Activated CD4-positive, alpha-beta T cell treated with anti-CD3 and anti-CD28 coated beads, Interleukin-2, amount 10 ng/mL, durations not matched to agents 7 days and 5 days (primary cell): ENCODE results near the gene TTLL10. TPM values are rescaled to one million over a fixed set of nuclear protein-coding genes. Genes with fewer than 3 reads are reported as not detected.
A peak's percentile ranks its signal among the peaks of the same experiment; 100 is the strongest.

Experiments
- CTCF ChIA-PET: fragments of 350-600 bp; sonication (Branson Sonifier 250); formaldehyde crosslinking; loops from one replicate; lab custom pipeline; 2021; ENCODE audit warnings: antibody characterized with exemption; lab: Charles Lee
- POLR2A ChIA-PET: fragments of 350-600 bp; sonication (Branson Sonifier 250); formaldehyde crosslinking; loops from one replicate; lab custom pipeline; 2021; ENCODE audit warnings: antibody characterized with exemption; lab: Charles Lee
- DNase-seq: peaks from one replicate; pipeline ENCODE4 v3.0.0-alpha.2; 2020
- H3K27ac Mint-ChIP-seq: one replicate; pipeline ENCODE4 v1.8.0; 2021; ENCODE audit warnings: mild to moderate bottlenecking, moderate library complexity, mixed read lengths
- H3K27me3 Mint-ChIP-seq: one replicate; pipeline ENCODE4 v1.8.0; 2021; ENCODE audit warnings: mixed read lengths
- H3K36me3 Mint-ChIP-seq: one replicate; pipeline ENCODE4 v1.8.0; 2021; ENCODE audit warnings: low read depth, mixed read lengths
- H3K4me1 Mint-ChIP-seq: one replicate; pipeline ENCODE4 v1.8.0; 2021; ENCODE audit warnings: mixed read lengths
- H3K4me3 Mint-ChIP-seq: one replicate; pipeline ENCODE4 v1.8.0; 2021; ENCODE audit warnings: mild to moderate bottlenecking, moderate library complexity, mixed read lengths
- H3K9me3 Mint-ChIP-seq: one replicate; pipeline ENCODE4 v1.8.0; 2021; ENCODE audit warnings: mixed read lengths
- total RNA-seq, 2 experiments: library from RNA; stranded (reverse); gene quantifications; one replicate each; pipeline ENCODE4 v1.2.3, GENCODE V29; 2021

Gene TTLL10
- under 1 TPM; 0.15 to 0.27 TPM for total RNA-seq

GRCh38 chr1:1173793-1174415, at the start of gene TTLL10:
TSS of gene TTLL10 (plus strand) at chr1:1173880. CDS start at chr1:1179216, 5,336 bp downstream.
- Mint-ChIP-seq H3K27ac (no peak within 1 kb of the TSS), H3K4me1 (peaks cover 35% of the 10 kb centered on the region), H3K27me3 (peaks cover 10% of the 10 kb centered on the region), H3K4me3 (no peak within 1 kb of the TSS), H3K9me3 (no peaks in the 10 kb centered on the region), H3K36me3 (no peaks in the 10 kb centered on the region)
- peak; percentile 79 for DNase-seq
- ChIA-PET POLR2A (no interaction called here), CTCF (interaction anchor here (1.0 kb wide), 1 partner anchor 19 kb away, joined by 3 read pairs; no protein-coding TSS in a partner anchor)

DNA sequence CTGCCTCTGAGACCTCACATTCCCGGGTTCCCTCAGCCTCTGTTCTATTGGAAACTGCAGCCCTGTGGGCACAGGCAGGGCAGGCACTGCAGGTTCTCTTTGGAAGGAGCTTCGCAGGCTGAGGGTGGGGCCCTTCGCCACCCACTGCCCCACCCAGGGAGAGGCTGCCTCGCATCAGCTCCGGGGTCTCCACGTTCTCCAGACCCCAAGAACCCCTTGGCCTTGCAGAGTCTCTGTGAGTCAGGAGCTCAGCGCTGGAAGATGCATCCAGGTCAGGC, 49.2 kb upstream of the TTLL10 start:
- DNase-seq: no peak
- Mint-ChIP-seq H3K27me3 (peaks cover 2% of the 10 kb centered on the region), H3K36me3 (no peaks in the 10 kb centered on the region), H3K27ac (no peak overlapping the region), H3K4me3 (no peak overlapping the region), H3K4me1 (peaks cover 11% of the 10 kb centered on the region), H3K9me3 (no peaks in the 10 kb centered on the region)
- ChIA-PET POLR2A (no interaction called here), CTCF (interaction anchor here (1.2 to 3.3 kb wide), 6 partner anchors 12 to 316 kb away, joined by 3 to 9 read pairs (median 6); partner anchors contain the start of gene AURKAIP1)

GRCh38 chr1:1124786-1125642, 48.7 kb upstream of the TTLL10 start:
- POLR2A ChIA-PET: no interaction called here
- no peak for DNase-seq
- Mint-ChIP-seq H3K4me1 (peaks cover 11% of the 10 kb centered on the region), H3K27ac (no peak overlapping the region), H3K36me3 (no peaks in the 10 kb centered on the region), H3K4me3 (no peak overlapping the region), H3K9me3 (no peaks in the 10 kb centered on the region), H3K27me3 (no peaks in the 10 kb centered on the region)
- CTCF ChIA-PET: interaction anchor here (0.6 to 3.3 kb wide), 6 partner anchors 11 to 316 kb away, joined by 3 to 9 read pairs (median 6); partner anchors contain the start of gene AURKAIP1

- no peak overlapping the region for H3K4me3 Mint-ChIP-seq
- H3K36me3 Mint-ChIP-seq: no peaks in the 10 kb centered on the region
- H3K27ac Mint-ChIP-seq: no peak overlapping the region
- H3K27me3 Mint-ChIP-seq: no peaks in the 10 kb centered on the region
- no peaks in the 10 kb centered on the region for H3K9me3 Mint-ChIP-seq
- DNase-seq: no peak
- ChIA-PET POLR2A (no interaction called here), CTCF (interaction anchor here (0.7 to 2.5 kb wide), 2 partner anchors 135 to 165 kb away, joined by 3 to 8 read pairs; no protein-coding TSS in a partner anchor)
- peaks cover 11% of the 10 kb centered on the region for H3K4me1 Mint-ChIP-seq
These were observed 47.7 kb upstream of the TTLL10 start for GRCh38 chr1:1125945-1126344.

DNA sequence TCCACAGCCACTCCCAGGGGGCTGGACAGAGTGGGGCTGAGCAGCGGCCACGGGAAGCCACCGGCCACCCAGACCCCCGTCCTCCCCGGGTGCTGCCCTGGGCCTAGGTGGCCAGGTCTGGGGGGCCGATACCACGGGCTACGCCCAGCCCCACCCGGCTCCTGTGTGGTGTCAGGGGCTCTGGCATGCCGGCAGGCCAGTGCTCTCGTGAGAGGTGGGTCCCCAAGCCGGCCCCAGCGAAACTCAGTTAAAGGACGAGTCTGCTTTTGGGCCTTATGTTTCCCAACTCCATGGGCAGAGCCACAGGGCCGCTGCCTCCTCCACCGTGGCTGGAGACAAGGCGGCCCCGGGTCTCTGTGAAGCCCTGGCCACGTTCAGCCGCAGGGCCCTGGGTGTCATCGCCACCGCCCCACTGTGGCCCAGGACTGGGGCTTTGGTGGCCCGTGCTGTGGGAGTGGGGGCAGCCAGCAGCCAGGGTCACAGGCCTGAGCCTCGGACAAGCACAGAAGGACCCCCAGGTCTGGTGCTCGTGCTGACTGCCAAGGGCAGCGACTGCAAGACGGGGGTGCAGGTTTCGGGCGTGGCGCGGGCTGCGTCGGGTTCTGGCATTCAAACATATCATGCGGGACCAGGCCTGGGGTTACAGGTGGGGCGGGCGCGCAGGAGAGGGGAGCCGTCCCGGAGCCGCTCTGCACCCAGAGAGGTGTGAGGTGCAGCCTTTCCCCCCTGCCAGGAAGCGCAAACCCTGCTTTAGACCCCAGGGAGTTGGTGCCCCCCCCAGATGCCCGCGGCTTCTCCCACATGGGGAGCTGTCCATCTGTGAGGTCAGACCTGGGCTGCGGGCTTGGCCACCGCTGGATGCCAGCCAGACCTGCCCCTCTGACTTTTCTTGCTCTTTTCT, 45.9 kb upstream of the TTLL10 start:
- Mint-ChIP-seq H3K4me3 (no peak overlapping the region), H3K27ac (no peak overlapping the region), H3K9me3 (no peaks in the 10 kb centered on the region), H3K36me3 (no peaks in the 10 kb centered on the region), H3K27me3 (no peaks in the 10 kb centered on the region), H3K4me1 (peaks cover 8% of the 10 kb centered on the region)
- DNase-seq: no peak
- POLR2A ChIA-PET: interaction anchor here (0.7 kb wide), 1 partner anchor 133 kb away, joined by 3 read pairs; no protein-coding TSS in a partner anchor
- CTCF ChIA-PET: no interaction called here

GRCh38 chr1:1128454-1129139, 45.1 kb upstream of the TTLL10 start:
- Mint-ChIP-seq H3K36me3 (no peaks in the 10 kb centered on the region), H3K9me3 (no peaks in the 10 kb centered on the region), H3K27me3 (no peaks in the 10 kb centered on the region), H3K27ac (no peak overlapping the region), H3K4me3 (no peak overlapping the region), H3K4me1 (peaks cover 6% of the 10 kb centered on the region)
- no peak for DNase-seq
- POLR2A ChIA-PET: no interaction called here
- CTCF ChIA-PET: no interaction called here

GRCh38 chr1:1129381-1129821, 44.3 kb upstream of the TTLL10 start:
- no peak overlapping the region for H3K4me3 Mint-ChIP-seq
- H3K9me3 Mint-ChIP-seq: no peaks in the 10 kb centered on the region
- H3K36me3 Mint-ChIP-seq: no peaks in the 10 kb centered on the region
- CTCF ChIA-PET: interaction anchor here (0.6 to 0.8 kb wide), 2 partner anchors 7 to 90 kb away, joined by 3 to 4 read pairs; no protein-coding TSS in a partner anchor
- POLR2A ChIA-PET: no interaction called here
- DNase-seq: no peak
- H3K4me1 Mint-ChIP-seq: no peaks in the 10 kb centered on the region
- H3K27me3 Mint-ChIP-seq: no peaks in the 10 kb centered on the region
- no peak overlapping the region for H3K27ac Mint-ChIP-seq

GRCh38 chr1:1130206-1131120, 43.2 kb upstream of the TTLL10 start:
- H3K36me3 Mint-ChIP-seq: no peaks in the 10 kb centered on the region
- no peaks in the 10 kb centered on the region for H3K9me3 Mint-ChIP-seq
- H3K4me3 Mint-ChIP-seq: no peak overlapping the region
- POLR2A ChIA-PET: interaction anchor here (0.6 kb wide), 1 partner anchor 101 kb away, joined by 3 read pairs; no protein-coding TSS in a partner anchor
- no peaks in the 10 kb centered on the region for H3K27me3 Mint-ChIP-seq
- CTCF ChIA-PET: interaction anchor here (0.8 to 1.0 kb wide), 3 partner anchors 8 to 47 kb away, joined by 3 to 4 read pairs (median 3); no protein-coding TSS in a partner anchor
- no peak for DNase-seq
- peaks cover 4% of the 10 kb centered on the region for H3K4me1 Mint-ChIP-seq
- no peak overlapping the region for H3K27ac Mint-ChIP-seq

- no peak overlapping the region for H3K4me3 Mint-ChIP-seq
- no peak overlapping the region for H3K27ac Mint-ChIP-seq
- ChIA-PET CTCF (interaction anchor here (1.0 kb wide), 1 partner anchor 10 kb away, joined by 4 read pairs; no protein-coding TSS in a partner anchor), POLR2A (no interaction called here)
- no peak for DNase-seq
- H3K9me3 Mint-ChIP-seq: no peaks in the 10 kb centered on the region
- H3K4me1 Mint-ChIP-seq: peaks cover 10% of the 10 kb centered on the region
- no peaks in the 10 kb centered on the region for H3K27me3 Mint-ChIP-seq
- H3K36me3 Mint-ChIP-seq: no peaks in the 10 kb centered on the region
These were observed 41.4 kb upstream of the TTLL10 start for GRCh38 chr1:1132042-1132950.

DNA sequence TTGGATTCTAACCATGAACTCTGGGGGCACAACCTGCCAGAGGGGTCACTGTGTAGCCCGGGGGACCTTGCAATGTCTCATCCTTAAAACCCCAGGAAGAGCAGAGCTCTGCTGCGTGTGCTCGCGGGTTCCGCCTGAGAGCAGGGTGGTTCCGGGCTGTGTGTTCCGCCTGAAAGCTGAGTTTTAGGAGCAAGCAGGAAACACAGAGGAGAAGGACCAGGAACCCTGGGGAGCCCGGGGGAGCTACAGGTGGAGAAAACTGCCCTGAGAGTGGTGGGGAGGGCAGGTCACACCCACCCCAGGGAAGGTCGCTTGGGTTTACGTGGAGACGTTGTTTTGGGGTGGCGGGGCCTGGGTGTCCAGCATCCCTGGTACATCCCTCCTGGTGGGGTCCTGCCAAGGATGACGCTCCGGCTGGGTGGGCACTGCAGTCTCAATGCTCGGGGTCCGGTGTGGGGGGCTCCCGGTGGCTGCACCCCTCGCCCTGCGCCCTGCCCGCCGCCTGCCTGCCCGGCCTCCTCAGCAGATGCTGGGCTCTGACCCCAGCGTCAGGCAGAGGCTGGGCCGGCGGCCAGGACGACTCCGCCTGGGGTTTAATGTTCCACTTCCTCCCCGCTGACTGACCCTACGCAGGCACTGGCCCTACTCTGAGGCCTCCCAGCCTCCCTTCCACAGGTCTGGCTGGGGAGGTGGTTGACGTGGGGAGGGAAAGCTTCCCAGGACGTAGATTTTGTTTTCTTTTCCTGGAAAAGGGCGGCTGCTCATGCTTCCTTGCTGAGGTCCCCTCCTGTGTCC, 40.5 kb upstream of the TTLL10 start:
- ChIA-PET POLR2A (no interaction called here), CTCF (interaction anchor here (1.0 kb wide), 1 partner anchor 10 kb away, joined by 4 read pairs; no protein-coding TSS in a partner anchor)
- no peaks in the 10 kb centered on the region for H3K9me3 Mint-ChIP-seq

More for the DNA sequence above, 40.5 kb upstream of the TTLL10 start:
- Mint-ChIP-seq H3K36me3 (no peaks in the 10 kb centered on the region), H3K4me1 (peaks cover 16% of the 10 kb centered on the region), H3K4me3 (no peak overlapping the region), H3K27ac (no peak overlapping the region), H3K27me3 (no peaks in the 10 kb centered on the region)
- DNase-seq: no peak
